Keratinocyte (primary cell): Measurements from ENCODE around the gene ZFAND6.
"Not testable (repeated sequence)": the region's sequence is repeated elsewhere in the genome, so short reads cannot be mapped to it uniquely, and the experiment has no call there.

Source experiments
- EZH2 ChIP-seq: IDR thresholded peaks from one replicate; pipeline ENCODE4 v1.6.1; 2012; ENCODE audit warnings: inconsistent platforms, mild to moderate bottlenecking, low read length, moderate library complexity
- TF ChIP-seq, protein P1 (sequence below), 3 experiments: IDR thresholded peaks in 1 of 3; conservative IDR thresholded peaks in 1 of 3; optimal IDR thresholded peaks in 1 of 3; 2 replicates in 2 of 3; 3 replicates in 1 of 3; pipeline versions ENCODE3 to v1.5.1; 2011; ENCODE audit warnings: low read length in 3 of 3, mild to moderate bottlenecking in 3 of 3, moderate library complexity in 2 of 3, control low read depth in 1 of 3, inconsistent platforms in 1 of 3; ENCODE audit not compliant: insufficient read depth in 2 of 3; ENCODE audit errors: extremely low read depth in 1 of 3

DNA sequence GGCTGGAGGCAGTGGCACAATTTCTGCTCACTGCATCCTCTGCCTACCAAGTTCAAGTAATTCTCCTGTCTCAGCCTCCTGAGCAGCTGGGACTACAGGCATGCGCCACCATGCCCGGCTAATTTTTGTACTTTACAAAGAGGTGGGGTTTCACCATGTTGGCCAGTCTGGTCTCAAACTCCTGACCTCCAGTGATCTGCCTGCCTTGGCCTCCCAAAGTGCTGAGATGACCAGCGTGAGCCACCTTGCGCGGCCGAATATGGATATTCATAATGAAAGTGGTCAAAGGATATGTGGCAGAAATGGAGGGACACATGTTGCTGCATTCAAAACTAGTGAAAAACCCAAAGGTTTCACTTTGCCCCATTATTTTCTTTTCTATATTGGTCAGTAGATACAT lies 40.2 kb downstream of the ZFAND6 start:
- not testable (repeated sequence) for TF ChIP-seq EZH2
- TF ChIP-seq, protein P1, sequence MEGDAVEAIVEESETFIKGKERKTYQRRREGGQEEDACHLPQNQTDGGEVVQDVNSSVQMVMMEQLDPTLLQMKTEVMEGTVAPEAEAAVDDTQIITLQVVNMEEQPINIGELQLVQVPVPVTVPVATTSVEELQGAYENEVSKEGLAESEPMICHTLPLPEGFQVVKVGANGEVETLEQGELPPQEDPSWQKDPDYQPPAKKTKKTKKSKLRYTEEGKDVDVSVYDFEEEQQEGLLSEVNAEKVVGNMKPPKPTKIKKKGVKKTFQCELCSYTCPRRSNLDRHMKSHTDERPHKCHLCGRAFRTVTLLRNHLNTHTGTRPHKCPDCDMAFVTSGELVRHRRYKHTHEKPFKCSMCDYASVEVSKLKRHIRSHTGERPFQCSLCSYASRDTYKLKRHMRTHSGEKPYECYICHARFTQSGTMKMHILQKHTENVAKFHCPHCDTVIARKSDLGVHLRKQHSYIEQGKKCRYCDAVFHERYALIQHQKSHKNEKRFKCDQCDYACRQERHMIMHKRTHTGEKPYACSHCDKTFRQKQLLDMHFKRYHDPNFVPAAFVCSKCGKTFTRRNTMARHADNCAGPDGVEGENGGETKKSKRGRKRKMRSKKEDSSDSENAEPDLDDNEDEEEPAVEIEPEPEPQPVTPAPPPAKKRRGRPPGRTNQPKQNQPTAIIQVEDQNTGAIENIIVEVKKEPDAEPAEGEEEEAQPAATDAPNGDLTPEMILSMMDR (optimal IDR thresholded peaks at IDR 0.05 in 1 of 3, IDR thresholded peaks at IDR 0.05 in 1 of 3, conservative IDR thresholded peaks at IDR 0.05 in 1 of 3; ENCODE audit: extremely low read depth in 1 of 3, insufficient read depth in 2 of 3, low read length in 3 of 3), result not testable (repeated sequence)
